IPS DF 19.7 (cell line): ENCODE results near the gene DUSP12.
"Not testable (repeated sequence)": the region's sequence is repeated elsewhere in the genome, so short reads cannot be mapped to it uniquely, and the experiment has no call there.

ENCODE experiments used
- DNase-seq: peaks from one replicate; pipeline ENCODE4 v3.0.0-alpha.2; 2013; ENCODE audit warnings: low read depth, low spot score

The DUSP12 gene, protein sequence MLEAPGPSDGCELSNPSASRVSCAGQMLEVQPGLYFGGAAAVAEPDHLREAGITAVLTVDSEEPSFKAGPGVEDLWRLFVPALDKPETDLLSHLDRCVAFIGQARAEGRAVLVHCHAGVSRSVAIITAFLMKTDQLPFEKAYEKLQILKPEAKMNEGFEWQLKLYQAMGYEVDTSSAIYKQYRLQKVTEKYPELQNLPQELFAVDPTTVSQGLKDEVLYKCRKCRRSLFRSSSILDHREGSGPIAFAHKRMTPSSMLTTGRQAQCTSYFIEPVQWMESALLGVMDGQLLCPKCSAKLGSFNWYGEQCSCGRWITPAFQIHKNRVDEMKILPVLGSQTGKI

DNA sequence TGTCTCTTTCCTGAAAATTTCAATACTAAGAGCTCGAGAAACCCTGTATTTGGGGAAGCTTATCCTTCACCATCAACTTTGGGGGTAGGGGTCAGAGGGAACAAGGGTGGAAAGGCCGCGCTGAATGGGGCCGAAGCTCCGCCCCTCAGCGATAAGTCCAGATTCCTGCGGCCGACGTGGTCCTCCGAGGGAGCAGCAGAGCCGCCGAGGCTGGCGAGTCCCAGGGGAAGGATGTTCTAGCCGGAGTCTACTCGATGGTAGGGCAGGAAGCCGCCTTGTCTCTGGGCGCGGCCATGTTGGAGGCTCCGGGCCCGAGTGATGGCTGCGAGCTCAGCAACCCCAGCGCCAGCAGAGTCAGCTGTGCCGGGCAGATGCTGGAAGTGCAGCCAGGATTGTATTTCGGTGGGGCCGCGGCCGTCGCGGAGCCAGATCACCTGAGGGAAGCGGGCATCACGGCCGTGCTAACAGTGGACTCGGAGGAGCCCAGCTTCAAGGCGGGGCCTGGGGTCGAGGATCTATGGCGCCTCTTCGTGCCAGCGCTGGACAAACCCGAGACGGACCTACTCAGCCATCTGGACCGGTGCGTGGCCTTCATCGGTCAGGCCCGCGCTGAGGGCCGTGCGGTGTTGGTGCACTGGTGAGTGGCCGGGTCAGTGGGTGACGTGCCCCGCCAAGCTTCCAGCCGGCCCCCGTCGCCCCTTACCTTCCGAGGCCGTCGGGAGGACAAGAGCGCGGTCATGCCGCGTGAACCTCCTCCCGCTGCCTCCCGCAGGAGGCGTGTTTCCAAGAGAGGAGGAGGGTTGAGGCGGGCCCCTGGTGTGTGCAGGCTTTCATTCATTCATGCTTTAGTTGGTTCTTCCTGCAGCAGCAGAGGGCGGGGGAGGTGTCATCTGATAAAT lies at the start of gene DUSP12:
Gene DUSP12, plus strand, starts transcription at position 278 of the 899 bp plus-strand sequence. Its CDS starts 16 bp downstream, at position 294.
- DNase-seq = peak; percentile 91

DNA sequence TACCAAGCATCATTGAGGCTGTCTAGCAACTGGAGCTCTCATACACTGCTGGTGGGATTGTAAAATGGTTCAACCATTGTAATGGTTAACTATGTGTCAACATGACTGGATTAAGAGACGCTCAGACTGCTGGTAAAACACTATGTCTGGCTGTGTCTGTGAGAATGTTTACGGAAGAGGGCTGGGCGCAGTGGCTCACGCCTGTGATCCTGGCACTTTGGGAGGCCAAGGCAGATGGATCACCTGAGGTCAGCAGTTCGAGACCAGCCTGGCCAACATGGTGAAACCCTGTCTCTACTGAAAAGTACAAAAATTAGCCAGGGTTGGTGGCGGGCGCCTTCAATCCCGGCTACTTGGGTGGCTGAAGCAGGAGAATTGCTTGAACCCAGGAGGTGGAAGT lies 47.3 kb upstream of the DUSP12 start:
- no peak for DNase-seq

DNA sequence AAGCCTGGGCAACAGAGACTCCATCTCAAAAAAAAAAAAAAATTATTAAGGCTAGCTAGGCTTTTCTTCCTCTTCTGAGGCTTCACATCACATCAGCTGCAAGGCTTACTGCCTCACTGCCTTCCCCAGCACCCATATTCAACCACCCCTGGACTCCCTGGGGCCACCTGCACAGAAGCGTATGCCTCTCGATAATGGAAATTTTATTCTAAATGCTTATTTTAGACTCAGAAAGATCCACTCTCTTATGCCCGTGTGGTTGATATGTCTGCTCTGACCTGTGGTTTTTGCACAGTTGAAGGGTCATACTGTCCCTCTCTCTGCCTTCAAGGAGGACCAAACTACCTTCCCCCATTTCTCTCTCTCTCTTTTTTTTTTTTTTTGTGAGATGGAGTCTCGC lies 44.0 kb upstream of the DUSP12 start:
- DNase-seq = no peak

DNA sequence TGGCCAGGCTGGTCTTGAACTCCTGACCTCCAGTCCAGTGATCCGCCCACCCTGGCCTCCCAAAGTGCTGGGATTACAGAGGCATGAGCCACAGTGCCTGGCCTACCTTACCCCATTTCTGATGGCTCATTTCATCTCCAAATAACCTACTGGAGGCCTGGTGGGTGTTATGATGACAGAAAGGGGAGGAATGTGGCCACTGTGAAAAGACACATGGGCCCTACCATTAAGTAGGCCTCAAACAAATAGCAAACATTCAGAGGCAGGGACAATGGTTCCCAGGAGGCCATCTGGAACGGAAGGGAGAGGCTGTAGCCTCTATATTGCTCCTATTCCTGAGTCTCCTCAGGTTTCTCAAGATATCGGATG lies 43.5 kb upstream of the DUSP12 start:
- DNase-seq = no peak

DNA sequence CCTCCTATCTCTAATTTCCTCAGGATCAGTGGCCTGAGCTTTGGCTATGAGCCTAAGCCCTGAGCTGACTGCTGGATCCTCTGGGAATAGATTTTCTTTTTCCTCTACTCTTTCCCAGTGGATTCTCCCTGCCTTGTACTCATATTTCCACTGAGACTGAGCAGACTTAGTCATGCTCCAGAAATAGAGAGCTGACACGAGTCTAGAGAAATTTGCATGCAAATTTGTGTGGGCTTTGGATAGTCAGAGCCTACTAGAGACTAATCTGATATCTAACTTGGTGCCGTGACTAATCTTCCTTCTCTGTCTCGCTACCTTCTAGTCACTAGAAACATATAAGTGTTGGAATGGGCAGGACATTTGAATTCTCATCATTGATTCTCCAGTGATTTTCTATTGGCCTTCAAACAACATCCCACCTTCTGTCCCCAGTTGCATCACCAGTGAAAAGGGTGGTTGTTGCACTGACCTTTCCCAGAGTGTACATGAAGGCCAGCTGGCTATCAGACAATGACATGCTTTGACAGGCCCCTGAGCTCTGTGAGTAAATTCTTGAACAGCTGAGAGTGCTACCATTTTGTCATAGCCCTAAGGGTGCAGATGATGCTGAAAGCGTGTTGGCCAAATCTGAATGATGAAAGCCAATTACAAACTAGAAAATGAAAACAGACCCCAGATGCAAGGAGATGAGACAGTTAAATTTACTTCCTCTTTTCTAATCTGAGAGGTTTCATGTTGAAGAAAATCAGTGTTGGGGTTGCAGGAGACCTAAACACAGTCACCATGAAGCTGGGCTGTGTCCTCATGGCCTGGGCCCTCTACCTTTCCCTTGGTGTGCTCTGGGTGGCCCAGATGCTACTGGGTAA lies 42.9 kb upstream of the DUSP12 start, which contains the start of gene FCRLA:
Gene FCRLA, plus strand, starts transcription at position 748 of the 866 bp plus-strand sequence. Its CDS starts 36 bp downstream, at position 784.
- no peak for DNase-seq

DNA sequence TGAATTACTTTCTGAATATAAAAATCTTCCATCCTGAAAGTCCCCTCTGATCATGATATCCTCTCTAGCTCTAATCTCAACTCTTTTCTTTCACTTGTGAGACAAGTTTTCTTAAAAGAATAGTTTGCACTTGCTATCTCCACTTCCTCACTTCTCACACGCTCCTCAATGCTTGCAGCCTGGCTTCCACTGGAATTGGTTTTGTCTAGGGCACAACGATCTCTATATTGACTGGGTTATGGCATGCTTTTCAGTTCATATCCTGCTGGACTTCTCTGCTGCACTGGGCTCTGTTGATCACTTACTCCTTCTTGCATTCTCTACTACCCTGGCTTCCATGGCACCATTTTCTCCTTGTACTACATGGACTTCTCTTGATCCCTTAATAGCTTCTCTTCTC lies 42.1 kb upstream of the DUSP12 start:
- DNase-seq = no peak

DNA sequence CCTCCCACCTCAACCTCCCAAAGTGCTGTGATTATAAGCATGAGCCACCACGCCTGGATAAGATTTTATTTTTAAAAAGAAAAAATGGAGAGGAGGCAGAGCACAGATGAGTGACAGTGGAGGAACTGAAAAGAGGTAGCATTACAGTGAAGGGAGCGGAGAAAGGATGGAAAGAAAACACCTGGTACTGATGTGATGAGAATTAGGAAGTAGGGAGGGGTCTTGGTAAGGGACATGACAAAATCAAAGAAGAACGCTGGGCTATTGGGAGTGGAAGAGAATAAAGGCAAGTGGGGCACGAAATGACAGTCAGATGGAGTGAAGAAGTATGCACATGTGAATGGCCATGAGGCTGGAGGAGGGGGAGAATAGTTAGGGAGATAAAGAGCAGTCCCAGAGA lies 40.2 kb upstream of the DUSP12 start:
- no peak for DNase-seq

DNA sequence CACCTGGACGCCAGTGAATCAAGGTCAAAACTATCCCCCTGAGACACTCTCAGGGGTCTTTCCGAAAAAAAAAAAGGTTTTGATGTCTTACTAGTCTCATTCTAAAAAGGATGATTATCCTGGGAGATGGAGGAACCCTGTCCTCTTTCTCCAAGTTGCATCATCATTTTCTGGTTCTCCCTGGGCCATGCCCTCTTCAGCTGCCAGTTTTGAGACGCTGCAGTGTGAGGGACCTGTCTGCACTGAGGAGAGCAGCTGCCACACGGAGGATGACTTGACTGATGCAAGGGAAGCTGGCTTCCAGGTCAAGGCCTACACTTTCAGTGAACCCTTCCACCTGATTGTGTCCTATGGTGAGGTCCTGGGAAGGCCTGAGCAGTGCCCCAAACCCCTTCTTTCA lies 39.0 kb upstream of the DUSP12 start:
- no peak for DNase-seq

DNA sequence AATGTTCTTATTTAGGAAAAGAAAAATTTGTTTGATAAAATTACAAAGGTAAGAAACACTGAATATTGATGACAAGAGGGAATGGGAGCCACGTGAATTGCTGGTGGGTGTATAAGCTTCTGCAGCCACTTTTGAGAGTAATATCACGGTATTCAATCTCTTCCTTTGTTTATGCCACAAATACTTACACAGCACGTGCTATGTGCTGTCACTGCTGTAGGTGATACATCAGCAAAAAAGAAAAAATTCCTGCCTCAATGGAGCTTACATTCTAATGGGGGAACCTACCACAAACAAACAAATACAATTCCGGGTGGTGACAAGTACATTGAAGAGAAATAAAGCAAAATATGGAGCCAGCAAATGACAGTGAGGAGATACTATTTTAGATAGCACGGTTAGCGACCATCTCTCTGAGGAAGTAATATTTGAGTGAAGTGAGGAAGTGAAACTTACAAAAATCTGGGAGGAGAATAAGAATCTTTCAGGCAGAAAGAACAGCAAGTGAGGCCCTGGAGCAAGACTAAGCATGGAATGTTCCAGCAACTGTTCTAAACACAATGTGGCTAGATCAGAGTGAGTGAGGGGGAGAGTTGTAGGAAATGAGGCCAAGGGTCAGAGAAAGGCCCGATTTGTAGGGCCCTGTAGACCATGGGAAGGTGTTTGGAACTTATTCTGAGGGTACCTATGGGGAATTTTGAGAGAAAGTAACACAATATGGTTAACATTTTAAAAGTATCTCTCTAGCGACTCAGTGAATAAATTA lies 30.8 kb upstream of the DUSP12 start:
- no peak for DNase-seq

DNA sequence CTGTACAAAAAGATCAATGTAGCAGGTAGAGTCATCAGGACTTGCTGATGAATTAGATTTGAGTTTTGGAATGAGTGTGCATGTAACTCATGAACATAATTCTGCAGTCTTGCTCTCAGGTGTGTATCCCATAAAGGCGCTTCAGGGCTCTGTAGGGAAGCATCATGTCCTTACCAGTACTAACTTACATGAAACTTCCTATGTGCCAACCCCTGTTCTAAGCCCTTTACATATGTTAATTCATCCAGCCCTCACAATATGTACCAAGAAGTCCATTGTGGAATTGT lies 30.3 kb upstream of the DUSP12 start:
- no peak for DNase-seq

DNA sequence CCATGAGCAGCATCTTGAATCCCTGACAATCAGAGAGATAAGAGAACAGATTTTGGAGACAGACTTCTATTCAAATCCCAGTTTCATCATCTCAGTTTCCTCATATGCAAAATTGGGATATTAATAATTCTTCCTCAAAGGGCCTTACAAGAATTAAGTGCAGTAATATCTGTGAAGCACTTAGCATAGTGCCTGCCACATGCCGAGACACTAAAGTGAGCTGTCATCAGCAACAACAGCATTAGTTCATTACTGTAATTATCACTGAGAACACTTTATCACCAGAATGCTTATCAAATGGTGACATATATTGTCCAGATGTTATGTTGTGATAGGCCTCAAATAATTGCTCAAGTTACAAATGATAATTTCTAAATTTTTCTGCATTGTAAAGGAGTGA lies 29.2 kb upstream of the DUSP12 start:
- DNase-seq = no peak

DNA sequence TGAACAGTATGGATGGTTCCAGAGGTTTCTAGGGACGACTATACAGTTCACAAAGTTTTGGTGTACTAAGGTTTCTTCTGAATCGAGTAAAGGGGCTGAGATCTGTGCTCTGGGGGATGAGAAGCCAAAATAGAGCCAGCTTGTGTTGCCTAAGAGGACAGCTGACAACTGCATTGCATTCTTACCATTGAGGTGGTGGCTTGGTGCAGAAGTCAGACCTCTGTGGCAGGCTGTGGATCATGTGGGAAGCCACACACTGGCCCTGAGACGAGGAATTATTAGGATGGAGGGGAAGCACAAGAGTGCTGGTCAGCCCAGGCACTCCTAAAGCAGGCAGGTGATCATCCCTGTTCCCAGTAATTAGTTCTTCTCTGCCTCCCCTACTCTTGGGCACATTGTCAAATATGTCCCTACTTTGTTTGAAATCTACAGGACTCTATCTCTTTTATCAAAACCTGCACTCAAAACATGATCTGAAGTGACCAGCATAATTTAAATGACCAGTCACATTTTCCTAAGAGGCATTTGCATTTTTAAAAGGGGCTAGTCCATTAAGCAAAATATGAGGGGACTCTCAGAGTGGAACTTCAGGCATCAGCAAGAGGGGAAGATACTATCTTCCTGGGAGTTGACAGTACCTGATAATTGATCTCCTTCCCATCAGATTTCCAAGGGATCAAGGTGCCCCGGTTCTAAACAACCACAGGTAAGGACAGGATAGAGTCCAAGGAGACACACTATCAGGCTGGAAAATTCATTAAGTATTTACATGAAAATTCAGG lies 28.4 kb upstream of the DUSP12 start, which contains the start of gene FCRLB:
Gene FCRLB, plus strand, starts transcription at position 589 of the 782 bp plus-strand sequence. CDS start 1,129 bp downstream, outside the sequence.
- DNase-seq = no peak

DNA sequence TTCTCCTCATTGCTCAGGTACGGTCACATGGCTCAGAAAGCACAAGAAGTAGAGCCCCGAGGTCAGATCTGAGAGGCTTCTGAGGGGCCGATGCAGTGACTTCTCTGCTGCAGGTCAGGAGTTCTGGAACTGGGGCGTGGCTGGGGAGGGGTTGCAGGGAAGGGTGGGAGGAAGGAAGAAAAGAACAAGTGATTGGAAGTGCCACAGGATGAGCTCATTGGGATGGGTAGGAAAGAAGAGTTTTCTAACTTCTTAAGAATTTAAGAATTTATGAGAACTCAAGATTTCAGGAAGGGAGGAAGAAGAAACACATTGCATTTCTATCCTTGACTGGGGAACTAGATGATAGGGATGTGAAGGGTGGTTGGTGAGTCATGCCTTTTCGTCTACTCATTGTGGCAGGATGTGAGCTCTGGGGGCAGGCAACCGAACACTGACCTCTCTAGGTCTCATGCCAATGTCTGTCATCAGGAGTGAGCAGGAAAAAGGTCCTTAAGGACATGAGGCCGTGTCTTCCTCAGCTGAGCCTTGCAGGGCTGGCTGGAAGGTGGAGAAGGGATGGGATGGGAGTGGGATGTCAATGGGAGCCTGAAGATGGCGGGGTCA lies 27.7 kb upstream of the DUSP12 start:
- DNase-seq = no peak

DNA sequence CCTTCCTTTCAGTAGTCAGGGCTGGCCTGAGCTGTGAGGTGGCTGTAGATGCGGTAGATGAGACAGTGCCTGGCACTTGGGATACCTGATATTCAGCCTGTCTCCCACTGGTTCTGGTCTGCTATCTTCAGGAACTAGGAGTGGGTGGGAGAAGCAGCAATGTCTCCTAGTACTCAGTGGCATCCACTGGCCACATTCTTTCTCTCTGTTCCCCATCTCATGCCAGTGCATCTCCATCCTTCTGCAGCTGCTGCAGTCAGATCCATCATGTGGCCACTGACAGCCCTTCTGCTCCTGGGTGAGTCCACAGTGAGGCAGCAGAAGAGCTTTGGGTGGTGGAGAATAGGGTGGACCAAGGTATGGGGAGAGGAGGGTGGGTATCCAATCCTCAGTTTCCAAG lies 27.2 kb upstream of the DUSP12 start:
- DNase-seq = no peak

DNA sequence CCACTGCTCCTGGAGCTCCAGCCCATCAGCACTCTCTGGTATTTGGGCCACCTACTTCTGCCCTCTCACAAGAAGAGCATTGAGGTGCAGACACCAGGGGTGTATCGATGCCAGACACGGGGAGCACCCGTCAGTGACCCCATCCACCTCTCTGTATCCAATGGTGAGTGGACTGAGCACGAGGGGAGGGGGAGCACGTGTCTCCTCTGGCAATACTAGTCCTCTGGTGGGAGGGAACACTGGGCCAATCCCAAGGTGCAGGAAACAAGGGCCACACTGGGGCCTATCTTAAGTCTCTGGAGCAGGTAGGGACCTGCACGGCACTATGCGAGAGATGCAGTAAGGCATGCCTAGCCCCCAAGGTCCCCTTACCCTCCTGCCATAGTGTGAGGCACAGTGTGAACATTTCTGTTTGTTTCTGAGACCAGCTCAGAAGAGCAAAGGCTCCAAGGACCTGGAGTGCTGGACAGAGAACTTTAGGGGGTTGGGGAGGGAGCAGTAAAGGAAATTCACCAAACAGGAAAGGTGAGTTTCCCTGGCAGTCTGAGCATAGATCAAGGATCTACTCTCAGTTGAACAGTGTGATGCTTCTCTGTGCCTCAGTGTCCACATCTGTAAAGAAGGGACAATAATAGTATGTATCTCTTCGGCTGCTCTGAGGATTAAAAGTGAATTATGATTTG lies 26.0 kb upstream of the DUSP12 start:
- DNase-seq = no peak

DNA sequence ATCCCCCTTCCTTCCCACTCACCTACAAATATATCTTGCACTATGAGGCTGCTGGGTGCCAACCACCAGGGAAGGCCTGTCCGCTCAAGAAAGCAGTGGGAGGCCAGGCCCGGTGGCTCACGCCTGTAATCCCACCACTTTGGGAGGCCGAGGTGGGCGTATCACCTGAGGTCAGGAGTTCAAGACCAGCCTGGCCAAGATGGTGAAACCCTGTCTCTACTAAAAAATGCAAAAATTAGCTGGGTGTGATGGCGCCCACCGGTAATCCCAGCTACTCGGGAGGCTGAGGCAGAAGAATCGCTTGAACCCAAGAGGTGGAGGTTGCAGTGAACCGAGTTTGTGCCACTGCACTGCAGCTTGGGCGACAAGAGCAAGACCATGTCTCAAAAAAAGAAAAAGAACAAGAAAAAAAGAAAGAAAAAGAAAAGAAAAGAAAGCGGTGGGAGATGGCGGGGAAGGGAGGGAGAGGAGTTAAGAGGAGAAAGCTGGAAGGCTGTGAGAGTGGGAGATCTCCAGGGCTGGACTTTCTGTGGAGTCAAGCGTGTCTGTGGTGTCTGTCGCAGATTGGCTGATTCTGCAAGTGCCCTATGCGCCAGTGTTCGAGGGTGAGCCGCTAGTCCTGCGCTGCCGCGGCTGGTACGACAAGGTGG lies 24.2 kb upstream of the DUSP12 start:
- DNase-seq = not testable (repeated sequence)

DNA sequence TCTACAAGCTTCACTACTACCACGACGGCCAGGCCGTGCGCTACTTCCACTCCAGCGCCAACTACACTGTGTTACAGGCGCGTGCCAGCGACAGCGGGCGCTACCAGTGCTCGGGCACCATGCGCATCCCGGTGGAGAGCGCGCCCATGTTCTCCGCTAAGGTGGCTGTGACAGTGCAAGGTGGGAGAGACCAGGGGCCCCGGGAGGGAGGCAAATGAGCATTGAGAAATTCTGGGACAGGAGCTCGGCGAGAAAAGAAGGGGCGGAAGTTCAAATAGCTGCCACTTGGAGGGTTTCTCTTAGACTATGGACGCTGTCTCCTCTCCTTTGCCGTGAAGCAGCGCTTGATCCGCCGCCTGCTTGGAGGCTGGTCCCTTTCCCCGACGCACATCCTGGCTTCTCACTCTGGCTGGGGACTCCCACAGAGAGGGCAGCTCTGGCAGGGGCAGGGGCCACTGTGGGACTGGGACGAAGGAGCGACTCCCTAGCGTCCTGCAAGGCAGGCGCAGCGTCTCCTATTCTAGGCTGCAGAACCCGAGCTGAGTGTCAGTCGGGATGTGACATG lies 23.6 kb upstream of the DUSP12 start:
- no peak for DNase-seq

DNA sequence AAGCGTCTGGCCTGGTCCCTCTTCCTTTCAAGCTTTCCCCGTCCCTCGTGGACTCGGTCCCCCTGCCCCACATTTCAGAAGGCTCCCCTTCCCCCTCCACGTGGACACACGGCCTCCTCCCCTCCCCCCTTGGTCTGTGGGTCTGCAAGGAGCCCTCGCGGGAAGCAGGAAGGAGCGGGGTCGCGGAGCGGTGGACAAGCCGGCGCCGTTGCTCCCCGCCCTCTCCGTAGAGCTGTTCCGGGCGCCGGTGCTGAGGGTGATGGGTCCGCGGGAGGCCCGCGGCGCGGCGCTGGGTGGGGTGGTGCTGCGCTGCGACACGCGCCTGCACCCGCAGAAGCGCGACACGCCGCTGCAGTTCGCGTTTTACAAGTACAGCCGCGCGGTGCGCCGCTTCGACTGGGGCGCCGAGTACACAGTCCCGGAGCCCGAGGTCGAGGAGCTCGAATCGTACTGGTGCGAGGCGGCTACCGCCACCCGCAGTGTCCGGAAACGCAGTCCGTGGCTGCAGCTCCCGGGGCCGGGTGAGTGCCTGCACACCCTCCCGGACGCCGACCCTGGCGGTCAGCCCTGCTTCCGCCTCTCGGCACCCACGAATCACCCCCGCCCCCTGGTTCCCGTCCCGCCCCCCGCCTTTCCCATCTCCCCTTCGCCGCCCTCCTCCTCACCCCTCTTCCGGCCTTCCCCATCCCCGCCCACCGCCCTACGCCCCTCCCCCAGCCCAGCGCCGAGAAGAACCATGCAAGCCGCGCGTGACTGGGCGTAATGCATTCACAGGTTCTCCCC lies 22.9 kb upstream of the DUSP12 start:
- peak; percentile 35 for DNase-seq
